T-cell (primary cell): Measurements from ENCODE around the gene BLOC1S2. TPM values are rescaled to one million over a fixed set of nuclear protein-coding genes. Genes with fewer than 3 reads are reported as not detected.

ENCODE experiments used
- ATAC-seq, 4 experiments: fragments of 200-7000 bp in 3 of 4; fragments of 150-1000 bp in 1 of 4; cut with Tn5 transposase; replicated peaks in 1 of 4; 1 replicate in 3 of 4; 2 replicates in 1 of 4; pipeline ENCODE4 v1.10.0; 2021; ENCODE audit warnings: moderate library complexity in 3 of 4, mild to moderate bottlenecking in 2 of 4, moderate number of reproducible peaks in 1 of 4
- CTCF ChIA-PET, 2 donors: fragments of 300-600 bp; sonication (Branson Sonifier 250); formaldehyde crosslinking; loops; one replicate each; lab custom pipeline; 2022; ENCODE audit warnings: antibody characterized with exemption in 2 of 2; lab: Charles Lee
- POLR2A ChIA-PET, 2 donors: fragments of 300-600 bp; sonication (Branson Sonifier 250); formaldehyde crosslinking; loops; one replicate each; lab custom pipeline; 2022; ENCODE audit warnings: antibody characterized with exemption in 2 of 2; lab: Charles Lee
- DNase-seq, 35 experiments: peaks; one replicate each; pipeline versions ENCODE4 v3.0.0 to v3.0.0-alpha.2; 2013 to 2023
- H3K27ac ChIP-seq: one replicate; pipeline ENCODE4 v1.5.1; 2013; ENCODE audit warnings: low read length
- H3K27me3 ChIP-seq, 2 experiments: replicated peaks in 1 of 2; 1 replicate in 1 of 2; 2 replicates in 1 of 2; pipeline versions ENCODE4 v1.6.1 to v1.7.0; 2013; ENCODE audit warnings: low read length in 1 of 2, mixed read lengths in 1 of 2; ENCODE audit not compliant: control insufficient read depth in 2 of 2, insufficient read depth in 2 of 2; ENCODE audit errors: extremely low read depth in 1 of 2
- H3K36me3 ChIP-seq, 2 donors: 1 replicate in 1 of 2; 2 replicates in 1 of 2; pipeline versions ENCODE4 v1.6.1 to v1.7.0; 2013; ENCODE audit warnings: low read length in 1 of 2; ENCODE audit not compliant: control insufficient read depth in 2 of 2, insufficient read depth in 1 of 2; ENCODE audit errors: extremely low read depth in 1 of 2
- H3K4me1 ChIP-seq, 2 experiments: 1 replicate in 1 of 2; 2 replicates in 1 of 2; pipeline versions ENCODE4 v1.6.1 to v1.7.0; 2013; ENCODE audit warnings: low read length in 2 of 2, mixed read lengths in 1 of 2; ENCODE audit not compliant: insufficient read depth in 2 of 2, control insufficient read depth in 1 of 2; ENCODE audit errors: extremely low read depth in 1 of 2
- H3K4me3 ChIP-seq, 2 donors: 1 replicate in 1 of 2; 2 replicates in 1 of 2; pipeline versions ENCODE4 v1.5.1 to v1.7.0; 2013; ENCODE audit warnings: mild to moderate bottlenecking in 2 of 2, low read length in 1 of 2, moderate library complexity in 1 of 2; ENCODE audit not compliant: control insufficient read depth in 1 of 2; ENCODE audit errors: extremely low read depth in 1 of 2
- H3K9me3 ChIP-seq: 2 replicates; pipeline ENCODE4 v1.7.0; 2013
- H3K27ac Mint-ChIP-seq, 2 donors: one replicate each; pipeline ENCODE4 v1.8.0; 2020 to 2021; ENCODE audit warnings: mild to moderate bottlenecking in 2 of 2, mixed read lengths in 2 of 2
- H3K27me3 Mint-ChIP-seq, 2 donors: one replicate each; pipeline ENCODE4 v1.8.0; 2021 to 2022; ENCODE audit warnings: mixed read lengths in 2 of 2
- H3K36me3 Mint-ChIP-seq: one replicate; pipeline ENCODE4 v1.8.0; 2021; ENCODE audit warnings: mixed read lengths
- H3K4me1 Mint-ChIP-seq, 3 donors: one replicate each; pipeline ENCODE4 v1.8.0; 2020 to 2022; ENCODE audit warnings: mixed read lengths in 3 of 3, mild to moderate bottlenecking in 1 of 3
- H3K4me3 Mint-ChIP-seq, 3 donors: one replicate each; pipeline ENCODE4 v1.8.0; 2020 to 2022; ENCODE audit warnings: mild to moderate bottlenecking in 3 of 3, mixed read lengths in 3 of 3, moderate library complexity in 3 of 3
- H3K9me3 Mint-ChIP-seq, 3 donors: one replicate each; pipeline ENCODE4 v1.8.0; 2020 to 2022; ENCODE audit warnings: mixed read lengths in 3 of 3
- WGBS: methylation state at CpG from one replicate; pipeline ENCODE4 v1.1.5; 2013; ENCODE audit warnings: missing lambda C conversion rate; ENCODE audit not compliant: insufficient coverage; 5-methylcytosine and 5-hydroxymethylcytosine counted together
- total RNA-seq, 35 experiments: library from RNA in 6 of 35; stranded (reverse) in 6 of 35; fragments of 120-200 nt in 1 of 35; gene quantifications; one replicate each; pipeline versions ENCODE4 v1.2.1 to v1.2.4 and lab custom pipeline; 2013 to 2026

The BLOC1S2 gene
- total RNA-seq (10 to 100 TPM; 30.2 to 44.1 (median 38.0) TPM), total RNA-seq (lab: John Stamatoyannopoulos, UW) (28.6 to 105 (median 43.0) reads per million in 29 experiments)
- 44.0 TPM for total RNA-seq (2013)

- Mint-ChIP-seq H3K4me1 (peaks cover 27 to 36% (median 29%) of the 10 kb centered on the region in 3 donors), H3K4me3 (peak within 1 kb of the TSS; percentile 99 to 100 (median 99)), H3K36me3 (no peaks in the 10 kb centered on the region), H3K27me3 (no peaks in the 10 kb centered on the region), H3K27ac (peak within 1 kb of the TSS; percentile 98), H3K9me3 (no peaks in the 10 kb centered on the region)
- DNase-seq, result peak; percentile 49 to 90 (median 75)
- Histone ChIP-seq H3K9me3 (no peaks in the 10 kb centered on the region), H3K36me3 (peaks cover 0 to 15% of the 10 kb centered on the region in 2 donors), H3K27ac (peak within 1 kb of the TSS; percentile 86), H3K4me1 (peaks cover 5 to 17% of the 10 kb centered on the region in 2 experiments), H3K4me3 (peak within 1 kb of the TSS; percentile 90 to 95), H3K27me3 (no peaks in the 10 kb centered on the region)
- ChIA-PET CTCF (interaction anchor here in 1 of 2 donors (1.1 kb wide), 1 partner anchor 14 kb away, joined by 3 read pairs; no protein-coding TSS in a partner anchor), POLR2A (interaction anchor here (0.5 to 0.7 kb wide), 3 partner anchors 10 to 17 kb away, joined by 3 read pairs; no protein-coding TSS in a partner anchor)
- under 1% methylated on average over 63 of the region's 63 CpGs for WGBS
- peak; percentile 90 to 93 (median 92) for ATAC-seq
Measured at GRCh38 chr10:100286051-100287033, at the start of gene BLOC1S2. Gene BLOC1S2, minus strand, starts transcription at chr10:100286680. Its CDS starts 21 bp downstream, at chr10:100286659.

GRCh38 chr10:100334762-100335161 lies 48.3 kb upstream of the BLOC1S2 start:
- H3K4me3 Mint-ChIP-seq, result no peak overlapping the region
- ChIA-PET CTCF (interaction anchor here (0.5 to 1.2 kb wide), 3 partner anchors 78 to 962 kb away, joined by 3 read pairs; no protein-coding TSS in a partner anchor), POLR2A (no interaction called here)
- peaks cover 7 to 24% of the 10 kb centered on the region in 2 donors for H3K27me3 Mint-ChIP-seq
- Histone ChIP-seq H3K4me3 (no peak overlapping the region), H3K27ac (no peak overlapping the region), H3K9me3 (no peaks in the 10 kb centered on the region), H3K36me3 (no peaks in the 10 kb centered on the region), H3K27me3 (peaks cover 0 to 21% of the 10 kb centered on the region in 2 experiments), H3K4me1 (no peaks in the 10 kb centered on the region)
- ATAC-seq (no peak), DNase-seq (no peak)
- H3K9me3 Mint-ChIP-seq, result no peaks in the 10 kb centered on the region
- no peak overlapping the region for H3K27ac Mint-ChIP-seq
- H3K4me1 Mint-ChIP-seq, result peaks cover 0 to 4% (median 4%) of the 10 kb centered on the region in 3 donors
- WGBS, result 82% methylated on average over 8 of the region's 9 CpGs
- H3K36me3 Mint-ChIP-seq, result no peaks in the 10 kb centered on the region

- Mint-ChIP-seq H3K27ac (no peak overlapping the region), H3K4me3 (no peak overlapping the region), H3K27me3 (peaks cover 12 to 27% of the 10 kb centered on the region in 2 donors), H3K9me3 (no peaks in the 10 kb centered on the region), H3K4me1 (peaks cover 0 to 4% (median 0%) of the 10 kb centered on the region in 3 donors), H3K36me3 (no peaks in the 10 kb centered on the region)
- ATAC-seq (no peak), DNase-seq (no peak)
- POLR2A ChIA-PET, result interaction anchor here in 1 of 2 donors (0.6 kb wide), 1 partner anchor 57 kb away, joined by 3 read pairs; no protein-coding TSS in a partner anchor
- no peaks in the 10 kb centered on the region for H3K9me3 ChIP-seq
- no peaks in the 10 kb centered on the region for H3K4me1 ChIP-seq
- no peaks in the 10 kb centered on the region for H3K36me3 ChIP-seq
- CTCF ChIA-PET, result interaction anchor here in 1 of 2 donors (0.6 to 1.2 kb wide), 4 partner anchors 59 to 184 kb away, joined by 3 to 4 read pairs (median 3); no protein-coding TSS in a partner anchor
- no peak overlapping the region for H3K4me3 ChIP-seq
- 65% methylated on average over 2 of the region's 2 CpGs for WGBS
- H3K27me3 ChIP-seq, result peaks cover 0 to 26% of the 10 kb centered on the region in 2 experiments
- no peak overlapping the region for H3K27ac ChIP-seq
Measured at GRCh38 chr10:100333661-100334440, 47.4 kb upstream of the BLOC1S2 start.

GRCh38 chr10:100333106-100333505 lies 46.6 kb upstream of the BLOC1S2 start:
- DNase-seq (no peak), ATAC-seq (no peak)
- H3K27ac Mint-ChIP-seq, result no peak overlapping the region
- H3K36me3 Mint-ChIP-seq, result no peaks in the 10 kb centered on the region
- H3K4me1 Mint-ChIP-seq, result no peaks in the 10 kb centered on the region
- ChIA-PET CTCF (interaction anchor here (0.6 to 1.0 kb wide), 2 partner anchors 59 to 100 kb away, joined by 4 to 5 read pairs; no protein-coding TSS in a partner anchor), POLR2A (interaction anchor here in 1 of 2 donors (0.6 kb wide), 1 partner anchor 57 kb away, joined by 3 read pairs; no protein-coding TSS in a partner anchor)
- no peak overlapping the region for H3K4me3 Mint-ChIP-seq
- H3K36me3 ChIP-seq, result no peaks in the 10 kb centered on the region
- no peaks in the 10 kb centered on the region for H3K4me1 ChIP-seq
- H3K9me3 Mint-ChIP-seq, result no peaks in the 10 kb centered on the region
- peaks cover 12 to 25% of the 10 kb centered on the region in 2 donors for H3K27me3 Mint-ChIP-seq
- H3K27ac ChIP-seq, result no peak overlapping the region
- H3K4me3 ChIP-seq, result no peak overlapping the region
- no peaks in the 10 kb centered on the region for H3K9me3 ChIP-seq
- H3K27me3 ChIP-seq, result peaks cover 0 to 26% of the 10 kb centered on the region in 2 experiments
- 65% methylated on average over 4 of the region's 4 CpGs for WGBS

- ChIA-PET CTCF (interaction anchor here in 1 of 2 donors (0.6 to 1.2 kb wide), 2 partner anchors 7 to 104 kb away, joined by 3 to 6 read pairs; no protein-coding TSS in a partner anchor), POLR2A (interaction anchor here in 1 of 2 donors (0.7 kb wide), 1 partner anchor 195 kb away, joined by 3 read pairs; no protein-coding TSS in a partner anchor)
- Histone ChIP-seq H3K27me3 (peaks cover 0 to 25% of the 10 kb centered on the region in 2 experiments), H3K27ac (no peak within 1 kb of the TSS), H3K36me3 (no peaks in the 10 kb centered on the region), H3K4me3 (no peak within 1 kb of the TSS), H3K9me3 (no peaks in the 10 kb centered on the region), H3K4me1 (peaks cover 4 to 11% of the 10 kb centered on the region in 2 experiments)
- Mint-ChIP-seq H3K9me3 (no peaks in the 10 kb centered on the region), H3K27ac (no peak within 1 kb of the TSS), H3K4me3 (no peak within 1 kb of the TSS), H3K27me3 (peaks cover 12 to 21% of the 10 kb centered on the region in 2 donors), H3K36me3 (no peaks in the 10 kb centered on the region), H3K4me1 (peaks cover 10 to 12% (median 11%) of the 10 kb centered on the region in 3 donors)
- whole genome bisulfite sequencing, result 68% methylated on average over 3 of the region's 5 CpGs
- DNase-seq, result no peak
- ATAC-seq, result no peak
Measured at GRCh38 chr10:100330079-100330478, 43.6 kb upstream of the BLOC1S2 start, which contains the start of gene PKD2L1. Gene PKD2L1, minus strand, starts transcription at chr10:100330228. Its CDS starts 125 bp downstream, at chr10:100330103.
